ENCODE measurements around the gene CUX1. TPM values are rescaled to one million over a fixed set of nuclear protein-coding genes. Genes with fewer than 3 reads are reported as not detected.

CUX1 gene
- total RNA-seq, 1 experiment from 2014 or later, result 53.5 TPM

- Histone ChIP-seq H3T11ph (ENCODE audit: low read length) (no peak overlapping the region), H3K79me2 (ENCODE audit: insufficient read depth, low read length) (peaks cover 3% of the 10 kb centered on the region; the same call in 1 of the 2 replicates), H2BK5ac (ENCODE audit: insufficient read length, low read length) (no peak overlapping the region), H2BK20ac (ENCODE audit: low read depth, low read length, poor library complexity, severe bottlenecking) (no peak overlapping the region), H3K23me2 (ENCODE audit: insufficient read length, low read depth, low read length, poor library complexity, severe bottlenecking) (no peaks in the 10 kb centered on the region), H3K14ac (ENCODE audit: insufficient read depth, low read length) (no peak overlapping the region), H3K9me3 (ENCODE audit: control insufficient read depth, low read depth, low read length) (no peaks in the 10 kb centered on the region), H3K4ac (ENCODE audit: low read depth, low read length) (no peak overlapping the region), H2BK12ac (ENCODE audit: insufficient read length, low read depth, low read length) (no peak overlapping the region), H3K4me1 (ENCODE audit: insufficient read depth, low read length) (no peaks in the 10 kb centered on the region; the same call in 1 of the 2 replicates), H4K20me1 (ENCODE audit: control insufficient read depth, insufficient read depth, insufficient read length) (no peaks in the 10 kb centered on the region), H3K4me2 (ENCODE audit: insufficient read depth, insufficient read length, low read length) (no peak overlapping the region), H3K56ac (ENCODE audit: insufficient read length, low read depth, low read length) (no peak overlapping the region), H4K91ac (ENCODE audit: insufficient read length, low read depth, low read length) (no peak overlapping the region), H2BK120ac (ENCODE audit: low read depth, low read length, poor library complexity, severe bottlenecking) (no peak overlapping the region), H3K9ac (ENCODE audit: extremely low read depth, insufficient read length, low read length) (no peak overlapping the region), H2AK5ac (ENCODE audit: insufficient read length, low read length) (no peak overlapping the region), H3K23ac (ENCODE audit: insufficient read length, low read depth, low read length) (no peak overlapping the region), H3K79me1 (ENCODE audit: insufficient read depth, low read depth, low read length, poor library complexity, severe bottlenecking) (peaks cover under 1% of the 10 kb centered on the region), H3K27ac (ENCODE audit: insufficient read length, low read depth, low read length) (no peak overlapping the region), H3K18ac (ENCODE audit: insufficient read length, low read depth, low read length) (no peak overlapping the region), H4K5ac (ENCODE audit: insufficient read length, low read depth, low read length) (no peak overlapping the region), H2AFZ (ENCODE audit: low read length) (no peak overlapping the region), H4K8ac (replicated peaks; ENCODE audit: insufficient read length, low read depth, low read length) (no peak overlapping the region), H2BK15ac (ENCODE audit: low read depth, low read length) (no peak overlapping the region), H3K27me3 (ENCODE audit: insufficient read depth, low read length) (no peaks in the 10 kb centered on the region)
- Mint-ChIP-seq H3K9me3 (no peaks in the 10 kb centered on the region), H3K27me3 (ENCODE audit: low read depth) (no peaks in the 10 kb centered on the region), H3K36me3 (ENCODE audit: insufficient read depth in 1 of 3, low read depth in 3 of 3) (peaks cover 0 to 8% (median 3%) of the 10 kb centered on the region in 3 experiments; a peak in 4 of 7 replicates), H3K27ac (no peak overlapping the region), H3K4me1 (peaks cover 20% of the 10 kb centered on the region in 2 experiments), H3K4me3 (no peak overlapping the region)
- whole genome bisulfite sequencing (ENCODE audit: extremely low coverage, insufficient read length, low lambda C conversion rate), result no CpG with 5 or more reads among the region's 3 CpGs
- DNase-seq, result no peak
- no peak for TF ChIP-seq CTCF (conservative IDR thresholded peaks at IDR 0.05)
Observed at GRCh38 chr7:101971457-101971856, 154.0 kb downstream of the CUX1 start.

Data from H9 (cell line).